HL-60 (cell line): ENCODE data around the gene MYL12A.

ENCODE experiments used
- POLR2AphosphoS5 ChIP-seq: IDR thresholded peaks from 2 replicates; pipeline ENCODE4 v1.6.1; 2012; ENCODE audit warnings: low read depth
- TF ChIP-seq, protein P1 (sequence below): IDR thresholded peaks from one replicate; pipeline ENCODE4 v1.5.1; 2011; ENCODE audit warnings: low read length, control low read depth, inconsistent platforms; ENCODE audit not compliant: insufficient read depth
- TF ChIP-seq, protein P2 (sequence below): IDR thresholded peaks from 2 replicates; pipeline ENCODE4 v1.6.1; 2012; ENCODE audit warnings: low read depth; ENCODE audit not compliant: insufficient replicate concordance

DNA sequence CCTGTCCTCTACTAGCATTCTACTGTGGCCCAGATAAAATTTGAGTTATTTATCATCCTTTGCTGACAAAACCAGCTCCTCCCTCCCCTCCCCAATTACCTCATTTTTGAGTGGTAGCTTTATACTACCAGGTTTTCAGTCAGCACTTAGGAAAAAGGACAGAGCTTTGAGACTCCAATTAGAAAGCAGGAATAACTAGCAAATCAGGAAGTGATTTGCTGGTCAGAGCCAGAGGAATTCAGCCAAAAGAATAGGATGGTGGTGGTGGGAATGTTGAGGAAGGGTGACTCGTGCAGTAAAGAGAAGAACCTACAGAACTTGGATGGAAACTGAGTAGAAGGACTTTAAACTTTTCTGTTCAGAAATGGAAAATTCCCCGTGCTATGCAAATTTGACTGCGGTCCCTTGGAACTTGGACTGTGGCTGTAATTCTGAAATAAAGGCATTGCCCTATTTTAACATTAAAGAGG, 18.0 kb downstream of the MYL12A start:
- TF ChIP-seq, protein P1, sequence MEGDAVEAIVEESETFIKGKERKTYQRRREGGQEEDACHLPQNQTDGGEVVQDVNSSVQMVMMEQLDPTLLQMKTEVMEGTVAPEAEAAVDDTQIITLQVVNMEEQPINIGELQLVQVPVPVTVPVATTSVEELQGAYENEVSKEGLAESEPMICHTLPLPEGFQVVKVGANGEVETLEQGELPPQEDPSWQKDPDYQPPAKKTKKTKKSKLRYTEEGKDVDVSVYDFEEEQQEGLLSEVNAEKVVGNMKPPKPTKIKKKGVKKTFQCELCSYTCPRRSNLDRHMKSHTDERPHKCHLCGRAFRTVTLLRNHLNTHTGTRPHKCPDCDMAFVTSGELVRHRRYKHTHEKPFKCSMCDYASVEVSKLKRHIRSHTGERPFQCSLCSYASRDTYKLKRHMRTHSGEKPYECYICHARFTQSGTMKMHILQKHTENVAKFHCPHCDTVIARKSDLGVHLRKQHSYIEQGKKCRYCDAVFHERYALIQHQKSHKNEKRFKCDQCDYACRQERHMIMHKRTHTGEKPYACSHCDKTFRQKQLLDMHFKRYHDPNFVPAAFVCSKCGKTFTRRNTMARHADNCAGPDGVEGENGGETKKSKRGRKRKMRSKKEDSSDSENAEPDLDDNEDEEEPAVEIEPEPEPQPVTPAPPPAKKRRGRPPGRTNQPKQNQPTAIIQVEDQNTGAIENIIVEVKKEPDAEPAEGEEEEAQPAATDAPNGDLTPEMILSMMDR, result no peak
- TF ChIP-seq POLR2AphosphoS5, result no peak
- TF ChIP-seq, protein P2, sequence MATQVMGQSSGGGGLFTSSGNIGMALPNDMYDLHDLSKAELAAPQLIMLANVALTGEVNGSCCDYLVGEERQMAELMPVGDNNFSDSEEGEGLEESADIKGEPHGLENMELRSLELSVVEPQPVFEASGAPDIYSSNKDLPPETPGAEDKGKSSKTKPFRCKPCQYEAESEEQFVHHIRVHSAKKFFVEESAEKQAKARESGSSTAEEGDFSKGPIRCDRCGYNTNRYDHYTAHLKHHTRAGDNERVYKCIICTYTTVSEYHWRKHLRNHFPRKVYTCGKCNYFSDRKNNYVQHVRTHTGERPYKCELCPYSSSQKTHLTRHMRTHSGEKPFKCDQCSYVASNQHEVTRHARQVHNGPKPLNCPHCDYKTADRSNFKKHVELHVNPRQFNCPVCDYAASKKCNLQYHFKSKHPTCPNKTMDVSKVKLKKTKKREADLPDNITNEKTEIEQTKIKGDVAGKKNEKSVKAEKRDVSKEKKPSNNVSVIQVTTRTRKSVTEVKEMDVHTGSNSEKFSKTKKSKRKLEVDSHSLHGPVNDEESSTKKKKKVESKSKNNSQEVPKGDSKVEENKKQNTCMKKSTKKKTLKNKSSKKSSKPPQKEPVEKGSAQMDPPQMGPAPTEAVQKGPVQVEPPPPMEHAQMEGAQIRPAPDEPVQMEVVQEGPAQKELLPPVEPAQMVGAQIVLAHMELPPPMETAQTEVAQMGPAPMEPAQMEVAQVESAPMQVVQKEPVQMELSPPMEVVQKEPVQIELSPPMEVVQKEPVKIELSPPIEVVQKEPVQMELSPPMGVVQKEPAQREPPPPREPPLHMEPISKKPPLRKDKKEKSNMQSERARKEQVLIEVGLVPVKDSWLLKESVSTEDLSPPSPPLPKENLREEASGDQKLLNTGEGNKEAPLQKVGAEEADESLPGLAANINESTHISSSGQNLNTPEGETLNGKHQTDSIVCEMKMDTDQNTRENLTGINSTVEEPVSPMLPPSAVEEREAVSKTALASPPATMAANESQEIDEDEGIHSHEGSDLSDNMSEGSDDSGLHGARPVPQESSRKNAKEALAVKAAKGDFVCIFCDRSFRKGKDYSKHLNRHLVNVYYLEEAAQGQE, result peak; percentile 75
